ENCODE measurements around the gene METTL25. TPM values are rescaled to one million over a fixed set of nuclear protein-coding genes. Genes with fewer than 3 reads are reported as not detected.

The METTL25 gene, protein sequence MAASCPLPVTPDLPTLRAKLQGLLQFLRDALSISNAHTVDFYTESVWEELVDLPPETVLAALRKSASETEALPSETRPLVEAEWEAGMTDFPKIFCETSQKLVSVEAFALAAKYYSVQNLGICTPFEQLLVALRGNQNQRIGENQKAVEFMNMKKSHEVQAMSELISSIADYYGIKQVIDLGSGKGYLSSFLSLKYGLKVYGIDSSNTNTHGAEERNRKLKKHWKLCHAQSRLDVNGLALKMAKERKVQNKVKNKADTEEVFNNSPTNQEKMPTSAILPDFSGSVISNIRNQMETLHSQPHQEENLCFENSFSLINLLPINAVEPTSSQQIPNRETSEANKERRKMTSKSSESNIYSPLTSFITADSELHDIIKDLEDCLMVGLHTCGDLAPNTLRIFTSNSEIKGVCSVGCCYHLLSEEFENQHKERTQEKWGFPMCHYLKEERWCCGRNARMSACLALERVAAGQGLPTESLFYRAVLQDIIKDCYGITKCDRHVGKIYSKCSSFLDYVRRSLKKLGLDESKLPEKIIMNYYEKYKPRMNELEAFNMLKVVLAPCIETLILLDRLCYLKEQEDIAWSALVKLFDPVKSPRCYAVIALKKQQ
- total RNA-seq (2022; extraction: Qiagen RNA extraction), result 1.9 to 3.2 TPM (median 2.8 TPM) in 5 replicates

DNA sequence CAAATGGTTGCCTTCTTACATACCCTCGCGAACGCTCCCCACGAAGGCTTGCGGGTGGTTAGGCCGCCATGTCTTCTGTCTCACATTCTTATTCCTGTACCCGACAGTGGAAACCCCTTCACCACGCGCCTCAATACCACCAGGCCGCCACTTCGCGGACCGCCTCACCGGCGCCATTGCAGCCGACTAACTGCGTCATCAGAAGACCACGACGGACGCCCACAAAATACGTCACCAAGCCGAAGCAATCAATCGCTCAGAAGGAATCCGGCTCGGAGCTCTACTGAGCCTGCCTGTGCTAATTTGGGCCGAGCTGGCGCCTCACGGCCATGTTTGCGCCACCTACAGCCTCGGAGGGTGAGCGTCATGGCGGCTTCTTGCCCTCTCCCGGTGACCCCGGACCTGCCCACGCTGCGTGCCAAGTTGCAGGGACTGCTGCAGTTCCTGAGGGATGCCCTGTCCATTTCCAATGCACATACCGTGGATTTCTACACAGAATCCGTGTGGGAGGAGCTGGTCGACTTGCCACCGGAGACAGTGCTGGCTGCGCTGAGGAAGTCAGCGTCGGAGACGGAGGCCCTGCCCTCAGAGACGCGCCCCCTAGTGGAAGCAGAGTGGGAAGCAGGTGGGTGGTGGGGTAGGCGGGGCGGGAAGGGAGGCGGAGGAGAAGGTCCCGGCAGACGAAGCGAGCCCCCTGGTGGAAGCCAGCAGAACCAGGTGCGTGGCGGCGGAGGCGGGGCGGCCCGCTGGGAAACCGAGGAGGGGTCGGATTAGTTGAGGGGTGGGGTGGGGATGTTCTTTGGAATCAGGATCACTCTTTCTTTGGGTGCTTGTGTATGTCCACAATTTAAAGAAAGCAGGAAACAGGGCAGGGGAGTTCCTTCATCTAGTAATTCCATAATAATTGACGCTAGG lies at the start of gene METTL25, which contains the start of gene CCDC59:
TSS of gene METTL25 (plus strand) at position 330 of the 915 bp plus-strand sequence. CDS start at position 367, 37 bp downstream.
TSS of gene CCDC59 (minus strand) at position 188 of the 915 bp plus-strand sequence. CDS start at position 177, 11 bp downstream.

Other genes starting within 250 kb of the METTL25 start
- gene CCDC59, start 142 bp upstream of the METTL25 start, total RNA-seq (2022; extraction: Qiagen RNA extraction), result 48.9 to 64.3 TPM (median 51.6 TPM) in 5 replicates

Data from A549 treated with Hydrocortisone at 1 μM for 4 hours (cell line).